Pancreas (tissue), 10 donors: ENCODE data around the gene FAM184B. TPM values are rescaled to one million over a fixed set of nuclear protein-coding genes. Genes with fewer than 3 reads are reported as not detected.

Source experiments
- ATAC-seq, 4 donors: fragments of 200-7000 bp; cut with Tn5 transposase; one replicate each; pipeline versions ENCODE4 v1.8.0 to v1.9.1; 2020; ENCODE audit warnings: mild to moderate bottlenecking in 4 of 4, moderate library complexity in 4 of 4
- DNase-seq, 6 donors: peaks; one replicate each; pipeline ENCODE4 v3.0.0-alpha.2; 2020
- FAIRE-seq: peaks from 2 replicates; lab custom pipeline; 2012; peaks lifted over from hg19 to GRCh38; lab: Jason Lieb, UNC
- H3K27ac ChIP-seq, 4 donors: fragments of 200-600 bp; sonication (generic); 1 replicate in 3 of 4; 2 replicates in 1 of 4; pipeline versions ENCODE4 v1.5.0 to v1.8.0; 2020
- H3K27me3 ChIP-seq, 4 donors: fragments of 200-600 bp; one replicate each; pipeline ENCODE4 v1.8.0; 2021
- H3K36me3 ChIP-seq, 3 donors: fragments of 200-600 bp; sonication (generic) in 1 of 3; one replicate each; pipeline versions ENCODE4 v1.5.0 to v1.8.0; 2020 to 2021
- H3K4me1 ChIP-seq, 3 donors: fragments of 200-600 bp; one replicate each; pipeline ENCODE4 v1.8.0; 2021
- H3K4me3 ChIP-seq, 4 donors: fragments of 200-600 bp; sonication (generic) in 2 of 4; one replicate each; pipeline versions ENCODE4 v1.5.0 to v1.8.0; 2020 to 2021
- H3K9me3 ChIP-seq, 4 donors: fragments of 200-600 bp; one replicate each; pipeline ENCODE4 v1.8.0; 2021
- whole genome bisulfite sequencing, 2 donors: extraction: QIAGEN DNeasy Blood & Tissue Kit; methylation state at CpG; one replicate each; pipeline ENCODE4 v1.1.7; 2013; 5-methylcytosine and 5-hydroxymethylcytosine counted together
- intact Hi-C, 3 donors: fragments of 100-400 bp; cut with DNase I; formaldehyde crosslinking; loops; one replicate each; pipeline versions ENCODE4 v1.11.1 to v1.14.2; 2022
- polyA plus RNA-seq, 2 donors: library from polyadenylated mRNA; stranded (reverse); fragments of 200-250 nt; gene quantifications; one replicate each; pipeline ENCODE4 v1.2.3, GENCODE V29; 2013
- total RNA-seq, 6 donors: library from RNA; stranded (reverse); fragmentation: NEBNext Ultra II Directional in 4 of 6; extraction: Animal tissue kit (Norgen Biotek cat#: 25700) in 4 of 6; gene quantifications; one replicate each; pipeline versions ENCODE4 v1.2.1 to v1.2.4, GENCODE V29; 2021 to 2023
- TF ChIP-seq, protein P1 (sequence below), 4 donors: fragments of 200-600 bp; sonication (generic) in 3 of 4; IDR thresholded peaks; one replicate each; pipeline versions ENCODE4 v1.5.0 to v1.8.0; 2021; ENCODE audit warnings: antibody characterized with exemption in 4 of 4
- donor health status: healthy with polysubstance abuse.
- donor health status: DM: no; HTN: no; CAD: no; lungs with moderate emphysema.
- donor health status: DM: no; HTN: no; CAD: no.
- donor health status: control.
- donor health status: control.
- donor health status: Bipolar disorder and iron deficiency.
- donor health status: DM: yes; HTN: yes; CAD: no.
- donor health status: DM: no; HTN: no; CAD: no.
- donor health status: DM: no; HTN: no; CAD: no.
- donor health status: DM: yes; HTN: yes; CAD: no.

FAM184B gene
- total and polyA plus RNA-seq, 8 donors, result 0.04 to 0.07 TPM; not detected in 6

- FAIRE-seq (no peak), ATAC-seq (no peak), DNase-seq (no peak)
- WGBS, 2 donors, result 28 to 43% methylated on average over 1 of the region's 1 CpG
- Histone ChIP-seq H3K4me1 (peaks cover 8 to 13% (median 10%) of the 10 kb centered on the region in 3 donors), H3K27ac (no peak overlapping the region), H3K4me3 (no peak overlapping the region), H3K27me3 (no peaks in the 10 kb centered on the region), H3K36me3 (peaks cover 3 to 32% (median 21%) of the 10 kb centered on the region in 3 donors), H3K9me3 (no peaks in the 10 kb centered on the region)
- TF ChIP-seq, protein P1, sequence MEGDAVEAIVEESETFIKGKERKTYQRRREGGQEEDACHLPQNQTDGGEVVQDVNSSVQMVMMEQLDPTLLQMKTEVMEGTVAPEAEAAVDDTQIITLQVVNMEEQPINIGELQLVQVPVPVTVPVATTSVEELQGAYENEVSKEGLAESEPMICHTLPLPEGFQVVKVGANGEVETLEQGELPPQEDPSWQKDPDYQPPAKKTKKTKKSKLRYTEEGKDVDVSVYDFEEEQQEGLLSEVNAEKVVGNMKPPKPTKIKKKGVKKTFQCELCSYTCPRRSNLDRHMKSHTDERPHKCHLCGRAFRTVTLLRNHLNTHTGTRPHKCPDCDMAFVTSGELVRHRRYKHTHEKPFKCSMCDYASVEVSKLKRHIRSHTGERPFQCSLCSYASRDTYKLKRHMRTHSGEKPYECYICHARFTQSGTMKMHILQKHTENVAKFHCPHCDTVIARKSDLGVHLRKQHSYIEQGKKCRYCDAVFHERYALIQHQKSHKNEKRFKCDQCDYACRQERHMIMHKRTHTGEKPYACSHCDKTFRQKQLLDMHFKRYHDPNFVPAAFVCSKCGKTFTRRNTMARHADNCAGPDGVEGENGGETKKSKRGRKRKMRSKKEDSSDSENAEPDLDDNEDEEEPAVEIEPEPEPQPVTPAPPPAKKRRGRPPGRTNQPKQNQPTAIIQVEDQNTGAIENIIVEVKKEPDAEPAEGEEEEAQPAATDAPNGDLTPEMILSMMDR (IDR thresholded peaks at IDR 0.05), result no peak
- intact Hi-C loops, result no loop called here
Observed at GRCh38 chr4:17618926-17619325, 162.5 kb downstream of the FAM184B start.

- Histone ChIP-seq H3K4me3 (no peak overlapping the region), H3K27me3 (no peaks in the 10 kb centered on the region), H3K4me1 (peaks cover 8 to 13% (median 10%) of the 10 kb centered on the region in 3 donors), H3K36me3 (peaks cover 0 to 9% (median 7%) of the 10 kb centered on the region in 3 donors), H3K9me3 (no peaks in the 10 kb centered on the region), H3K27ac (no peak overlapping the region)
- intact Hi-C loops, result no loop called here
- ATAC-seq (no peak), DNase-seq (no peak), FAIRE-seq (no peak)
- TF ChIP-seq, protein P1 (IDR thresholded peaks at IDR 0.05), result no peak
- WGBS, 2 donors, result 60 to 62% methylated on average over 5 of the region's 5 CpGs
Observed at GRCh38 chr4:17616283-17616682, 165.1 kb downstream of the FAM184B start.

- DNase-seq (peak; percentile 92 to 99 (median 95)), ATAC-seq (peak; percentile 97 to 99 (median 99)), FAIRE-seq (peak; percentile 9)
- Histone ChIP-seq H3K4me1 (peaks cover 8 to 13% (median 10%) of the 10 kb centered on the region in 3 donors), H3K27ac (peak within 1 kb of the TSS; percentile 47 to 86 (median 72)), H3K4me3 (peak within 1 kb of the TSS; percentile 53 to 83 (median 72)), H3K36me3 (no peaks in the 10 kb centered on the region), H3K27me3 (no peaks in the 10 kb centered on the region), H3K9me3 (no peaks in the 10 kb centered on the region)
- TF ChIP-seq, protein P1 (IDR thresholded peaks at IDR 0.05), result no peak
- WGBS, 2 donors, result 0 to 1% methylated on average over 46 of the region's 46 CpGs
- intact Hi-C loops, result no loop called here
Observed at GRCh38 chr4:17614416-17615299, 166.8 kb downstream of the FAM184B start, which contains the start of gene MED28. Gene MED28, plus strand, starts transcription at chr4:17614641. Its CDS starts 14 bp downstream, at chr4:17614655.

DNA sequence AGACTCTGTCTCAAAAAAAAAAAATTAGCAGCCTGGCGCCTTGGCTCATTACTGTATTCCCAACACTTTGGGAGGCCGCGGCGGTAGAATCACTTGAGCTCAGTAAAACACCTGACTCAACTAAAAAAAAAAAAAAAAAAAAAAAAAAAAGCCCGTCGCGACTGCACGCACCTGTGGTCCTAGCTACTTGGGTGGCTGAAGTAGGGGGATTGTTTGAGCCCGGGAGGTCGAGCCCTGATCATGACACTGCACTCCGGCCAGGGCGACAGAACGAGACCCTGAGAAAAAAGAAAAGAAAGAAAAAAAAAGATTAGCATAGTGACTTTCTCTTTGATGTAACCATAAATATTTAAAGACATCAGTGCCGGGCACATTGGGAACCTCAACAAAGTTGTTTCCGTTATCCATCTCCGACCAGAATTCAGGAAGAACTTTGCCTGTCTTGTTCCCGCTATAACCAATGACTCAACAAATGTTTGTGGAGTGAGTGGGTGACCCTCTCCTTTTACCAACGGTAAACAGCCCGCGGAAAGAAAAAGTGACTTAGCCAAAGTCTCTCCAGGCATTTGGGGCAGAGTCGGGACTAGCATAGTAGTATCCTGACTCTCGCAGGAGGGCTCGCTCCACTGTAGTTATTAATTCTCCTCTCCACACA lies 167.5 kb downstream of the FAM184B start:
- Histone ChIP-seq H3K4me1 (peaks cover 8 to 13% (median 10%) of the 10 kb centered on the region in 3 donors), H3K27me3 (no peaks in the 10 kb centered on the region), H3K27ac (peak overlapping the region; percentile 47 to 86 (median 72)), H3K4me3 (peak overlapping the region; percentile 53 to 83 (median 72)), H3K36me3 (no peaks in the 10 kb centered on the region), H3K9me3 (no peaks in the 10 kb centered on the region)
- WGBS, 2 donors, result 0 to 2% methylated on average over 23 of the region's 23 CpGs
- DNase-seq (no peak), ATAC-seq (peak; percentile 49 to 77 (median 70)), FAIRE-seq (no peak)
- intact Hi-C loops, result no loop called here
- TF ChIP-seq, protein P1 (IDR thresholded peaks at IDR 0.05), result no peak
